B cell (primary cell): ENCODE data around the gene RFPL2.

Experiments used
- EZH2 ChIP-seq: IDR thresholded peaks from 2 replicates; pipeline ENCODE4 v1.6.1; 2012; ENCODE audit warnings: borderline replicate concordance, low read depth, mild to moderate bottlenecking, moderate library complexity, low read length; ENCODE audit not compliant: insufficient read depth, poor library complexity, severe bottlenecking
- TF ChIP-seq, protein P1 (sequence below): fragments of 200-600 bp; IDR thresholded peaks from one replicate; pipeline ENCODE4 v1.8.0; 2022; ENCODE audit warnings: antibody characterized with exemption, mild to moderate bottlenecking

DNA sequence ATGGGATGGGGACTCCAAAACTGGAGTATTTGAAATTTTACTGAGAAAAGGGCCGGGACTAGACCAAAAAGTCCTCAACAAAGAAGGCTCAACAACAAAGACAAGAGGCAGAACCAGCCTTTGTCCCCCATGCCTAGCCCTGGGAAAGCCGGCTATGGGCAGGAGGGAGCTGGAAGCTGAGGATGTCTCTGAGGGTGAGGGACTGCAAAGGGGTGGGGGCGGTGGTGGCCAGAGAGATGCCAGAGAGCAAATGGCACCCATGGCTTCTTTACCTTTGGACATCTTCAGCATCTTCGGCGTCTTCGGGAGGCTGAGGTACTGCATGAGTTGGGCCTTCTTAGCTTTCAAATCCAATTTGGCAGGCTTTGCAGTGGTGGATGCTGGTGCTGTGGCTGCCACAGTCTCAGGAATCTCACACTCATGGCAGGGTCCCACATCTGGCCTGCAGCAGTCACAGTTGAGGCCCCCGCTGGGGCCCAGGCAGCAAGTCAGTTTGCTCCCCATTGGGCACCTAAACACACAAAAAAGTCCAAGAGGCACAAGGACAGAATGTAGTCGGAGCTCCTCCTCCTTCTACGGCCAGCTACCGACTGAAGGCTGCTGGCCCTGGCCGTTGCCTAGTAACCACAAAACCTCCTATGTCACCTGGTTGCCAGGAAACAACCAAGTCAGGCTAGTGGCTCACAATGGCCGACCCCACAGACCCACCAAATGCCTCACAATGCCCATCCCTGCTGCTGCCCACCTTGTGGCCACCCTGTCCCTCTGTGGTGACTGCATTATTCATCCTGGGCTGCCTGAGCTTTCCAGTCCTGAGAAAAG, 46.0 kb downstream of the RFPL2 start, which contains the start of gene C22orf42:
- TF ChIP-seq, protein P1, sequence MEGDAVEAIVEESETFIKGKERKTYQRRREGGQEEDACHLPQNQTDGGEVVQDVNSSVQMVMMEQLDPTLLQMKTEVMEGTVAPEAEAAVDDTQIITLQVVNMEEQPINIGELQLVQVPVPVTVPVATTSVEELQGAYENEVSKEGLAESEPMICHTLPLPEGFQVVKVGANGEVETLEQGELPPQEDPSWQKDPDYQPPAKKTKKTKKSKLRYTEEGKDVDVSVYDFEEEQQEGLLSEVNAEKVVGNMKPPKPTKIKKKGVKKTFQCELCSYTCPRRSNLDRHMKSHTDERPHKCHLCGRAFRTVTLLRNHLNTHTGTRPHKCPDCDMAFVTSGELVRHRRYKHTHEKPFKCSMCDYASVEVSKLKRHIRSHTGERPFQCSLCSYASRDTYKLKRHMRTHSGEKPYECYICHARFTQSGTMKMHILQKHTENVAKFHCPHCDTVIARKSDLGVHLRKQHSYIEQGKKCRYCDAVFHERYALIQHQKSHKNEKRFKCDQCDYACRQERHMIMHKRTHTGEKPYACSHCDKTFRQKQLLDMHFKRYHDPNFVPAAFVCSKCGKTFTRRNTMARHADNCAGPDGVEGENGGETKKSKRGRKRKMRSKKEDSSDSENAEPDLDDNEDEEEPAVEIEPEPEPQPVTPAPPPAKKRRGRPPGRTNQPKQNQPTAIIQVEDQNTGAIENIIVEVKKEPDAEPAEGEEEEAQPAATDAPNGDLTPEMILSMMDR: no peak
- TF ChIP-seq EZH2: no peak
